ENCODE data around the gene LARP4B.
A peak's percentile ranks its signal among the peaks of the same experiment; 100 is the strongest.

LARP4B gene

DNA sequence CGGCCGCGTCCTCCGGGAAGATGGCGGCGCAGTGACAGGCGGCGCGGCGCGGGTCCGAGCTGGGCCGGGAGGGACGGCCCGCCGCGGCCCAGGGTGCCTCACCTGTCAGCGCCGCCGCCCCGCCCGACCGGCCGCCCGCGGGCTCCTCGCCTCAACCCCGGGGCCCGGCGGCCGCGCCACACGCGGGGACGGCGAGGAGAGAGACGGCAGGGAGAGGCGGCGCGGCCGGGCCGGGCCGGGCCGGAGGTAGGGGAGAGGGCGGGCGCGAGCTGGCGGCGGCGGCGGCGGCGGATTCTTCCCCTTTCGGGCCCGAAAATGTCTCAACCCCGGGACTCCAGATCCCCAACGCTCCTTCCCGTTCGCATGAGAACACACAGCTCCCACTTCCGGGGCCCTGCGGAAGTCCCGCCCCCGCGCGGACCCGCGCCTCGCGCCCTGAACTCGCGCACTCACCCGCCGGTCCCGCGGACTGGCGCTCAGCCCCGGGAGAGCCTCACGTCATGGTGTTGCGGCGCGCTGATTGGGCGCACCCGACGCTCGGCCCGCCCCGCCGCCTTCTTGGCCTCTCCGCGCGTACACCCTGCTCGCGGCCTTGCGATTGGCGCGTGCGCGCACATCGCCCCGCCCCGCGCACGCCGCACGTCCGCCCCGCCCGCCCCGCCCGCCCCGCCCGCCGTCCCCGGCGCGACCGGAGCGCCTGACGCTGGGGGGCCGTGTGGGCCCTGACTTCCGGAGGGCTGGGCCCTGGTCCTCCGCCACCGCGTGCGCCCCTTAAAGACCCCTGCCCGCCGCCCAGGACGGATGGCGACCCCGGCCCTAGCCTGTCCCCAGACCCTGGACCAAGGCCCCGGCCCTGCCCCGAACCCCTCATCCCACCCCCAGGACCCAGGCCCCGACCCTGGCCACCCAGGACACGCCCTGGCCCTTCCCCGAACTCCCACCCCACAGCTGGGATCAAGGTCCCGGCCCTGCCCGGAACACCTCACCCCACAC, at the start of gene LARP4B:
TSS of gene LARP4B (minus strand) at position 380 of the 993 bp plus-strand sequence. CDS start 45,984 bp downstream, outside the sequence.
- peak; percentile 99 for DNase-seq (ENCODE audit: low read depth, low spot score)

DNA sequence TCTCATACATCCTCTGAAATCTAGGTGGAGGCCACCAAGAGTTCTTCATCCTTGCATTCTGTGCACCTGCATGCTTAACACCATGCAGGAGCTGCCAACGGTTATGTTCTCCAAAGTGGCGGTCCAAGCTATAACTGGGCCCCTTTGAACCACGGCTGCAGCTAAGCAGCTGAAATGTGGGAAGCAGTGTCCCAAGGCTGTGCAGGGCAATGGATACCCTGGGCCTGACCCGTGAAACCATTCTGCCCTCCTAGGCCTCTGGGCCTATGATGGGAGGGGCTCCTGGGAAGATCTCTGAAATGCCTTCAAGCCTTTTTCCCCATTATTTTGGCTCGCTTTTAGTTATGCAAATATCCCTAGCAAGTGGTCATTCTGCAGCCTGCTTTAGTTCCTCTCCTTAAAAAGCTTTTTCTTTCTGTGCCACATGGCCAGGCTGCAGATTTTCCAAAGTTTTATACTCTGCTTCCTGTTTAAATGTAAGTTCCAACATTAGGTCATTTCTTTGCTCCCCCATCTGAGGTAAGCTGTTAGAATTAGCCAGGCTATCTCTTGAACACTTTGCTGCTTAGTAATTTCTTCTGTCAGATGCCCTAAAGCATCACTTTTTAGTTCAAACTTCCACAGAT, 49.1 kb upstream of the LARP4B start:
- no peak for DNase-seq (ENCODE audit: low read depth, low spot score)

DNA sequence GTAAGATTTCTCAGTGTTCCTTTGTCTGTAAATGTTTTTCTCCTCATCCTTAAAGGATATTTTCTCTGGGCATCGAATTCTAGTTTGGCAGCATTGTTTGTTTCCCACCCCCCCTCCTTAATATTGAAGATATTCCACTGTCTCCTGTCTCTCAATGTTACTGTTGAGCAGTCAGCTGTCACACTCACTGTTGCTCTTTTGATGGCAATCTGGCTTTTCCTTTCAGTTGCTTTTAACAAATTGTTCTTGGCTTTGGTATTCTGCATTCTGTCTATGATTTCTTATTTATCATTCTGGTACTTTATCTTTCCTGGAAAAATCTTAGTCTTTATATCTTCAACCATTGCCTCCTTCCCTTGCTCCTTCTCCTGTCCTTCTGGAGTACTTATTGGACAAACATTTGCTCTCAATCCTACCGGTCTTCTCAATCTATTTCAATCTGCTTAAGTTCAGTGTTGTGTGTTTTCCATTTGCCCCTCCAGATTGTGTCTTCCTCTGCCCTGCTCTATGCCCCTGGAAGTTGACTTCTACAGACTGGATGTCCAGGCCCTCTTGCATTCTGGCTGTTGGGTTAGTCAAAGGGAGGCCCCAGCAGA, 47.4 kb upstream of the LARP4B start:
- no peak for DNase-seq (ENCODE audit: low read depth, low spot score)

DNA sequence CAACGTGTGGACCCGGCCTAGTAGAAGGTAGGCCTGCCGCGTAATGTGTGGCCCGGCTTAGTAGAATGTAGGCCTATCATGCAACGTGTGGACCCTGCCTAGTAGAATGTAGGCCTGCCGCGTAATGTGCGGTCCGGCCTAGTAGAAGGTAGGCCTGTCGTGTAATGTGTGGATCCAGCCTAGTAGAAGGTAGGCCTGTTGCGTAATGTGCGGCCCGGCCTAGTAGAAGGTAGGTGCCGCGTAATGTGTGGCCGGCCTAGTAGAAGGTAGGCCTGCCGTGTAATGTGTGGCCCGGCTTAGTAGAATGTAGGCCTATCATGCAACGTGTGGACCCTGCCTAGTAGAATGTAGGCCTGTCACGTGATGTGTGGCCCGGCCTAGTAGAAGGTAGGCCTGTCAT, 44.8 kb upstream of the LARP4B start:
- DNase-seq (ENCODE audit: low read depth, low spot score): no peak

DNA sequence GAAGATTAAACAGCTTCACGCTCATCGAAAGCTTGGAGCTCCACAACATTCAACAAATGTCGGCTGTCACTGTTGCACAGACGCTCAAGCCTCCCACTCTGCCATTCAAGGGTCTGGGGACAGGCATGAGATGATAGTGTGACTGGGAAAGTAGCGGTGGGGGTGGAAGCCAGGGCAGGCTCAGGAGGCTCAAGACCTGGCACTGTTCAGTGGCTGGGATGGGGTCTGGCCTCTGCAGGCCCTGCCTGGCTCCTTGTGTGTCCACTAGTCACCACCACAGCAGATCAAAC, 43.2 kb upstream of the LARP4B start:
- no peak for DNase-seq (ENCODE audit: low read depth, low spot score)

- no peak for DNase-seq (ENCODE audit: low read depth, low spot score)
These were observed 42.7 kb upstream of the LARP4B start for GRCh38 chr10:974038-974784.

DNA sequence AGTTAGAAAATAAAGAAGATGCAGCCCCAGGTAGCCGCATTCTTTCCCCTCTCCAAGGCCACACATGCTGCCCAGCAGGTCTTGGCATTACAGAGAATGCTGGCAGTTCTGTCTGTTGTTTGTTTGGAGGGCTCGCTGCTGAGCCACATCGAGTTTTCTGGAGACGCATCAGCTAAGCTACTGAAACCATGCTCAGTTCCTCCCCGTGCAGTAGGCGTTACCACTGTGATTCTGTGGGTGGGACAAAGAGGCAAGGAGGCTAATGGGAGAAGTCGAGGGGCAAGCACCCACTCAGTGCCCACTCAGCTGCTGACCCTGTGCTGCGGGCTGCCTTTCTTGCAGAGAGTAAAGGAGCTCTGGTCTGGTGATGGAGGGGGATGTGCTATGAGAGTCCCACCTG, 41.3 kb upstream of the LARP4B start:
- DNase-seq (ENCODE audit: low read depth, low spot score): no peak

GRCh38 chr10:971613-972012, 40.1 kb upstream of the LARP4B start:
- no peak for DNase-seq (ENCODE audit: low read depth, low spot score)

DNA sequence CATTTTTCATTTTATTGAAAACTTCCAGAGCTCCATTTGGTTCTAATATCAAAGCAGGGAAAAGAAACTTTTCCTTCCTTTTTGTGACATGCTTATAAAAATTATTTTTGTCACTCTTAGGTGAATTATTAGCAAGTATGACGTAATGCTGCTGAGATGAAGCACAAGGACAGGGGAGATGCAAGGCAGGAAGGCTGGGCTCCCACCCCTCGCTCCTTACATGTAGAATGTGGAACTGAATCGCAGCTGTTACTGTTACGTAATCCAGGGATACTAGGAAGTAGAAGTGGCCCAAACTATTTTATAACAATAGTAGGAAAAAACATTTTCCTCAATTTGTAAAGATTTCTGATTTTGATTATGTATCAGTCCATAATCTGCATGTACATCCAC, 39.6 kb upstream of the LARP4B start:
- no peak for DNase-seq (ENCODE audit: low read depth, low spot score)

DNA sequence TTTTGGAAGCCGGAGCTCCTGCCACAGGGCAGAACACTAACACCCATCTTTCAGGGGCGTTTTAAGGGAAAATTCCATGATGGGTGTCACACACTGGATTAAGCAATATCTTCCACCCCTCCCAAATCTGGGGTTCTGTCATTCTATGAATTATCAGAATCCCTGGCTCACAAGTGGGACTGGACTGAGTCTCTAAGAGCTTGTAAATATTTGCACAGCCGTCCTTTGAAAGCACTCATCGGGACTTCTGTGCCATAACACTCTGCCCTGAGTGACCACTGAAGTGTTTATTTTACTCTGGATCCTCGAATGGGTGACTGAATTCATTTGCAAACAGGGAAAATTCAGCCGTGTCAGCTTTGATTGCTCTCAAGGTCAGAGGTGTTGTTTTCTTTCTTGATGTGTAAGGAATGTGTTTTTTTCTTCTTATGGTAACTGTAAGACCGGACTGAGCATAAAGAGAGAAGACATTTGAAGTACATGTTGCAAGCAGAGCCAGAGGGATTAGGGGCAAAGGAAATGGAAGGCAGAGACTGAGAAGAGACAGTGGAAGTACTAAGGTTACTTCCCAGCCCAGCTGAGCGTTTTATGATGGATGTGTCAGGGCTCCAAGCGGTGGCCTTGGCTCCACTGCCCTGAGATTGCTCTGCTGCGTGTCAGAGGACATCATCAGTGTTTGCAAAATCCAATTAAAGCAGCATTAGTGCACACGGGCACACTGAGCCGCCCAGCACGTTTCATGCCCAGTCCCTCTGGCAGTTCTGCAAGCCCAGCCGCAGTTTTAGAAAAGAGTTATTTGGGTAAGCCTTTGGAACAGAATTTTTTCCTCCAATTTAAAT, 39.0 kb upstream of the LARP4B start:
- DNase-seq (ENCODE audit: low read depth, low spot score): no peak

GRCh38 chr10:969473-970150, 38.1 kb upstream of the LARP4B start:
- no peak for DNase-seq (ENCODE audit: low read depth, low spot score)

DNA sequence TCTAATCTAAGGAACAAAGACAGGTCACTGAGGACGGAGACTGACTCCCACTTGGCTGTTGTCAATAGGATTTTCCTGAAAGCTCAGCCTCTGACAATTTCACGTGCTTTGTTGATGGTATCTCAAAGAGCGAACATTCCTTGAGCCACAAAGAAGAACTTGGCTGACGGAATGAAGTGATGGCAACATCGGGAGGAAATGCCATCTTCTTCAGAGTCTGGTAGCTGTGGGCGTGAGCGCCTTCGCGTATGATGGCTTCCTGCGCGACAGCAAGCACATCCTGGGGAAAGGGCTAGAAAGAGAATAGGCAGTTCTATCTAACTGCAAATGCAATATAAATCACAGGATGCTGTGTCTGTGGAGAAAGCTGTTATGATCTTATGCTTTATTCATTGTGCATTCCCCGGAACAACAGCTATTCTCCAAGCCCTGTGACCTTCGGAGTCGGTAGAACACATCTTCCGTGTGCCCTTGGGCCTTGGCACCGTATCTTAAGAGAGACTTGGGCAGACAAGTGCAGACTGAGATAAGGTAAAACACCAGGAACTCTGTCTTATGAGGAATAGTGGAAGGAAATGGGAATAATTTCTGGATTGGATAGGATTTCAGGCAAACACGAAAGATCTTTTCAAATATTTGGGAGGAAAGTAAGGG, 37.2 kb upstream of the LARP4B start:
- DNase-seq (ENCODE audit: low read depth, low spot score): no peak

GRCh38 chr10:966466-967235, 35.1 kb upstream of the LARP4B start:
- DNase-seq (ENCODE audit: low read depth, low spot score): no peak

- no peak for DNase-seq (ENCODE audit: low read depth, low spot score)
These were observed 33.5 kb upstream of the LARP4B start for GRCh38 chr10:964988-965417.

DNA sequence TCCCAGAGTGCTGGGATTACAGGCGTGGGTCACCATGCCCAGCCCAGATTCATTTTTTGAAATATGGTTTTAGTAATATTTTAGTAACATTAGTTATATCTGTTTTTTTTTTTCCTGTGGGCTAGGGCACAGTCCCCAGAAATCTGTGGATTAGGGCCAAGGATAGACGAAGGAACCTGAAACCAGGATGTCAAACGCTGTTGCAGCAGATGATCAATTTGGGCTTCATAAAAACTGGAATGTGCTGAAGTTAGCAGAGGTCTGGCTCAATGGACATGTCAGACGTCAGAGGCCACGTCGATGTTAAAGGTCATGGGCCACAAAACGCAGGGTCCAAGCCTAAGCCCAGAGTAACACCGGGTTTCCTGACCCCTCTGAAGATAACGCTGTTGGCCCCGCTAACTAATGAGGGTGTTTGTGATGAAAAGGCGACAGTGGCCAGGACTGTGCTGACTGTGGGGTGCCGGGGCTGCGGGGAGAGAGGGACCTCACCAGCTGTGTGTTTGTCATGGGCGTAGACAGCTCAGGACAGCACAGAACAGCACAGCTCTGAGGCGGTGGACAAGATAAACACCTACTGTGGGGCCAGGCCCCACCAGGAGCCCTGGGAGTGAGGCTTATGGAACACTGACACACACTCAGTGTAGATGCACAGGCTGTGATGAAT, 32.9 kb upstream of the LARP4B start:
- no peak for DNase-seq (ENCODE audit: low read depth, low spot score)

DNA sequence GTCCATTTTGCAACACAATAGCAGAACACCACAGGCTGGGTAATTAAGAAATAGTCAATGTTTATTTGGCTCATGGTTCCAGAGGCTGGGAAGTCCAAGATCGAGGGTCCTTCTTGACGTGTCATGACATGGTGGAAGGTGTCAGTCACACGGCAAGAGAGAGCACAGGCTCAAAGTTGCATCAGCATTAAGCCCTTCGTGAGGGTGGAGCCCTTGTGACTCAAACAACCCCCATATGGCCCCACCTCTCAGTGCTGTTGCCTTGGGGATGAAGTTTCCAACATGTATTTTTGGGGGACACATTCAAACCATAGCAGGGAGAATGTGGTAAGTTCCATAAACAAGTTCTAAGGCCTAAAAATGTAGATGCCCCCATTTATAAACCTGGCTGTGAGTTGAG, 32.1 kb upstream of the LARP4B start:
- DNase-seq (ENCODE audit: low read depth, low spot score): no peak

DNA sequence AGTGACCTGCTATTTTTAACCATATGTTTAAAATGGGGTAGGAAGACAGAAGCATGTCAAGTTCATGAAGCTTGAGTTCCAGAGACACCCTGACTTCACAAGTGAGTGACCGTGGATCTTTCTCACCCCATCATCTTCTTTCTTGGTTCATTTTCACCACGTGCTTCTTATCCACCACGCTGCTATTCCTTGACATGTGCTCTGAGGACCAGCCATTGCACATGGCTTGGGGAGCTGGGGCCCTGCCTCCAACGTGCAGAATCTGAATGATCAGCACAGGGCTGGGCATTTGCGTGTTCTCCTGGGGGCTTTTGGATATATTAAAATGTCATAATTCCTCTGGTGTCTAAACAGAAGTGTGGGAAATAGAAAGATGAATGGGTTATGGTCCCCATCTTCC, 31.7 kb upstream of the LARP4B start:
- DNase-seq (ENCODE audit: low read depth, low spot score): no peak

- no peak for DNase-seq (ENCODE audit: low read depth, low spot score)
These were observed 30.8 kb upstream of the LARP4B start for GRCh38 chr10:962342-962741.

DNA sequence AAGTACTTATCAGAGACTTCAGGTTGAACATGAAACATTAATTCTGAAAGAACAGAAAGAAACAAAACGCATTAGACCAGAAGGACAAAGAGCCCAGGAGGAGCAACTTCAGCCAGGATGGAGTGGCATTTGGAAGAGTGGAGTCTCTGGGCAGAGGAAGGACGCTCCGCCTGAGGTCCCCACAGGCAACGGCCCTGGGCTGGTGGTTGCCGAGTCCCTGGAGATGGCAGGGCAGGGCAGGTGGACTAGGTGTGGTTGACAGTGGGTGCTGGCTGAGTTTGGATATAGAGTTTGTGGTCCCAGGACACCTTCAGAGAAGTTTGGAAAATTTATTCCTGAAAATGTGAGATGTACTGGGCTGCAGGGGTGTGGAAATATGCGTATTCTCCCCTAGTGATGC, 27.4 kb upstream of the LARP4B start:
- no peak for DNase-seq (ENCODE audit: low read depth, low spot score)
